HG03565 (cell line): Measurements from ENCODE around the gene NOC3L.
"Not testable (repeated sequence)": the region's sequence is repeated elsewhere in the genome, so short reads cannot be mapped to it uniquely, and the experiment has no call there.

Experiments used
- ATAC-seq: cut with Tn5 transposase; IDR thresholded peaks from one replicate; pipeline ENCODE4 v1.9.1; 2021; ENCODE audit warnings: mild to moderate bottlenecking, moderate library complexity; ENCODE audit not compliant: unreplicated experiment

NOC3L gene

GRCh38 chr10:94362360-94363250 is at the start of gene NOC3L:
TSS of gene NOC3L (minus strand) at chr10:94362939. CDS start at chr10:94362838, 101 bp downstream.
- peak; percentile 95 for ATAC-seq

DNA sequence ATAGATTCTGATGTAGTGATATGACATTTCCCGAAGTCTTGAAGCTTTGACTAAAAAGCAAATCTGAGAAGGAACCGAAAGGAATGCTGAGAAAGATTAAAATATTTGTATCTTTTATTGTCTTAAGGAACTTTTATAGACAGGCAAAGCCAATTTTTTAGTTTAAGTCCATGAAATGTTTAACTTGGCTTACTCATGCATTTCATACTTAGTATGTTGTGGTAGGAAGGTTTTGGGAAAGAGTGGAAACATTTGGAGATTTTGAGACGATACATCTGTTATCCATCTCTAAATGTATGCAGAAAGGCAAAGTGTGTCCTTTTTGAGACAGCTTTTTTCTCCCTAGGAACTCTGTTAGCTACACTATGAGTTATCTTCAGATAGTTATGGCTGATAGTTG is 49.7 kb upstream of the NOC3L start:
- ATAC-seq: no peak

GRCh38 chr10:94411304-94411703 is 48.6 kb upstream of the NOC3L start:
- no peak for ATAC-seq

DNA sequence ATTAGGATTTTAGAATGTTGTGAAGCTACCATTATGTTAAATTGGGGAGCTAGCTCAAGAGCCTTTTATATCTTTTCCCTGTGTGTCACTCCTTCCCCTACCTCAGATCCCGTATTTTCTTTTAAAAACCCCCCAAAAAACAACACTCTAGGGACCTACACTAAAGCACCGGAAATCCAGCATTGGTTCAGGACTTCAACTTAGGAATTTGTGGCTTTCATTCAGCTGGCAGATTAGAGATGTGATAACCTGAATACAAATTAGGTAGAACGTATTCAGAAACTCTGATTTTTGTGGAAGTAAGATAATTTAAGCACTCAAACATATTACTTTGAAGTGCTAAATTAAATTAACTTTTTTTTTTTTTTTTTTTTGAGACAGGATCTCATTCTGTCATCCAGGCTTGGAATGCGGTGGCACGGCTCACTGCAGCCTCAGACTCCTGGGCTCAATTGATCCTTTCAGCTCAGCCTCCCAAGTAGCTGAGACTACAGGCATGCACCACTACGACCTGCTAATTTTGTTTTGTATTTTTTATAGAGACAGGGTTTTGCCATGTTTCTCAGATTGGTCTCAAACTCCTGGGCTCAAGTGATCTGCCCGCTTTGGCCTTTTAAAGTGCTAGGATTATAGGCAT is 46.4 kb upstream of the NOC3L start:
- ATAC-seq: no peak

GRCh38 chr10:94407668-94408067 is 44.9 kb upstream of the NOC3L start:
- no peak for ATAC-seq

DNA sequence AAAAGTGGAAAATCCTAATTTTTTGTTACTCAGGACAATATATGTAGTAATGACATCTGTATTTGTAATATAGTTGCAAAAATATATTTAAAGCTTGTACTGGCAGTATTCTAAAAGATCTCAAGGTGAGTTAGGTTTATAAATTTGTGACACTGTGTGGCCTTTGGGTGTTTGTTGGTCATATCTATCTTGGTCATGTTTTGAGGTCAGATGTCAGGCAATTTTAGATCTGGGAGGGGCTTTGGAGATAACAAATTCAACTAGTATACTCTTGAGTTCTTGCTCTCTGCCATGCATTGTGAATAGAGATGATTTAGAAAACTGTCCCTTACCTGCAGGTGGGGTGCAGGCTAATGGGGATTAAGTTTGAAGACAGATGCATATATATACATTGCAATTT is 42.7 kb upstream of the NOC3L start:
- no peak for ATAC-seq

GRCh38 chr10:94403380-94404213 is 40.9 kb upstream of the NOC3L start:
- ATAC-seq: peak; percentile 47

DNA sequence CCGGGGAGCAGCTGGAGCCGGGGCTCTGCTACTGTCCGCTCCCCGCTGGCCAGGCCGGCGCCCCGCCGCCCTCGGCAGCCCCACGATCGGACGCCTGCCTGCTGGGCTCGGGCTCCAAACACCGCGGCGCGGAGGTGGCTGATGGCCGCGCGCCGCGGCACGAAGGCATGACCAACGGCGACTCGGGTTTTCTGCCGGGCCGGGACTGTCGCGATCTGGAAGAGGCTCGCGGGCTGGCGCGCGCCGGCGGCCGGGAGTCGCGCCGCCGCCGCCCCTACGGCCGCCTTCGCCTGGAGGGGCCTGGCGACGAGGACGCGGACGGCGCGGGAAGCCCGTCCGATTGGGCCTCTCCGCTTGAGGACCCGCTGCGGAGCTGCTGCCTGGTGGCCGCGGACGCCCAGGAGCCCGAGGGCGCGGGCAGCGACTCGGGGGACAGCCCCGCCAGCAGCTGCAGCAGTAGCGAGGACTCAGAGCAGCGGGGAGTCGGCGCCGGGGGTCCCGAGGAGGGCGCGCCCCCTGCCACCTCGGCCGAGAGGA is 40.2 kb upstream of the NOC3L start:
- peak; percentile 15 for ATAC-seq

GRCh38 chr10:94402204-94402842 is 39.6 kb upstream of the NOC3L start, which contains the start of gene TBC1D12:
TSS of gene TBC1D12 (plus strand) at chr10:94402541. CDS start at chr10:94402614, 73 bp downstream.
- ATAC-seq: peak; percentile 61

GRCh38 chr10:94398762-94399161 is 36.0 kb upstream of the NOC3L start:
- no peak for ATAC-seq

GRCh38 chr10:94397549-94398370 is 35.0 kb upstream of the NOC3L start:
- ATAC-seq: no peak

GRCh38 chr10:94392117-94392516 is 29.4 kb upstream of the NOC3L start:
- not testable (repeated sequence) for ATAC-seq

GRCh38 chr10:94385733-94386132 is 23.0 kb upstream of the NOC3L start:
- not testable (repeated sequence) for ATAC-seq

DNA sequence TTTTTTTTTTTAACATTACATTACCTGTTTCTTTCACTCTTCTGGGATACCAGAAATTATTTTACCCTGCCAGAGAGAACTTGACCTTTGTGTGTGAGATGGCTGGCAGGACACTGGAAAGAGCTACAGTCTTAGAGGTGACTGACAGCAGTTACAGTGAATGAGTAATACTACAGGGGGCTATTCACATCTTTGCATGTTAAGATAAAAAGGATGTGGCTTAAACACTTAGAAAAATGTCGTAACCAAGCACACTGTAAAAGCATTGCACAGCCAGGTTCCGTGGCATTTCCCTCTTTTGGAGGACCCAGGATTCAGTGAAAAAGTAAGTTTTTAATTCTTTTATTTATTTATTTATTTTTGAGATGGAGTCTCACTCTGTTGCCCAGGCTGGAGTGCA is 20.8 kb upstream of the NOC3L start:
- no peak for ATAC-seq

DNA sequence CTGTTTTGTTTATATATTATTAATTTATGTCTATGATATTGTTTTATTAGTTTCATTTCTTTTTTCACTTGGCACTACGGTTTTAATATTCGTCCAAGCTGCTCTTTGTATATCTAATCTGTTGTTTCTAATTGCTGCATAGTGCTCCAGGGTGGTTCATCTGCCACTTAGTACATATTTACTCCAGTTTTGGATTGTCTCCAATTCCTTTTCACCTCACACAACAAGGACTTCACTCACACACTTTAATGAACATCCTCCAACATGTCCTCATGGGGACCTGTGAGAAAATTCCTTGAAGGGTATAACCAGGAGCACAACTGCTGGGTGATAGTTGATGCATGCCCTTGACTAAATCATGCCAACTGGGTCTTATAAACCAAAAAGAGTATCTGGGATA is 14.1 kb upstream of the NOC3L start:
- ATAC-seq: no peak

- no peak for ATAC-seq
These were observed 12.6 kb upstream of the NOC3L start for GRCh38 chr10:94375374-94375773.

- ATAC-seq: no peak
These were observed 7.8 kb upstream of the NOC3L start for GRCh38 chr10:94370501-94370900.

- ATAC-seq: no peak
These were observed 3.6 kb upstream of the NOC3L start for GRCh38 chr10:94366382-94366781.

- ATAC-seq: no peak
These were observed 1.7 kb upstream of the NOC3L start for GRCh38 chr10:94364482-94364881.

DNA sequence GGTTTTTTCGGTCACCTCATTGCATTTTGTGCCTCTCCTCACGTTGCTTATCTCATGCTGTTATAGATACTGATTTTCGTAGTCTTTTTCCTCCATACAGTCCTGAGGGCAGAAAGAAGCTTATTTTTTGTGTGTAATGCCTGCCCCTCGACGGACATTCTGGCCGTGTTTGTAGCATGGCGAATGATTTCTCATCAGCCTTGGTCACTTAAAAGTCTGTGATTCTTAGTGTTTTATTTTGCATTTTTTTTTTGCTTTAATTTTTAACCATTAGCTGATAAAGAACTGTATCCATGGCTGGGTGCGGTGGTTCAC is 469 bp upstream of the NOC3L start:
- peak; percentile 12 for ATAC-seq
